Measurements from ENCODE around the gene CDS2. TPM values are rescaled to one million over a fixed set of nuclear protein-coding genes. Genes with fewer than 3 reads are reported as not detected.

The CDS2 gene
- total RNA-seq, 2 experiments from 2014 or later = 16.6 to 42.8 TPM

- no peaks in the 10 kb centered on the region for H3K79me2 ChIP-seq (ENCODE audit: insufficient read depth, low read depth, low read length)
- no TSS peak for BruUV-seq (replicated peaks)
- TF ChIP-seq, protein P1, sequence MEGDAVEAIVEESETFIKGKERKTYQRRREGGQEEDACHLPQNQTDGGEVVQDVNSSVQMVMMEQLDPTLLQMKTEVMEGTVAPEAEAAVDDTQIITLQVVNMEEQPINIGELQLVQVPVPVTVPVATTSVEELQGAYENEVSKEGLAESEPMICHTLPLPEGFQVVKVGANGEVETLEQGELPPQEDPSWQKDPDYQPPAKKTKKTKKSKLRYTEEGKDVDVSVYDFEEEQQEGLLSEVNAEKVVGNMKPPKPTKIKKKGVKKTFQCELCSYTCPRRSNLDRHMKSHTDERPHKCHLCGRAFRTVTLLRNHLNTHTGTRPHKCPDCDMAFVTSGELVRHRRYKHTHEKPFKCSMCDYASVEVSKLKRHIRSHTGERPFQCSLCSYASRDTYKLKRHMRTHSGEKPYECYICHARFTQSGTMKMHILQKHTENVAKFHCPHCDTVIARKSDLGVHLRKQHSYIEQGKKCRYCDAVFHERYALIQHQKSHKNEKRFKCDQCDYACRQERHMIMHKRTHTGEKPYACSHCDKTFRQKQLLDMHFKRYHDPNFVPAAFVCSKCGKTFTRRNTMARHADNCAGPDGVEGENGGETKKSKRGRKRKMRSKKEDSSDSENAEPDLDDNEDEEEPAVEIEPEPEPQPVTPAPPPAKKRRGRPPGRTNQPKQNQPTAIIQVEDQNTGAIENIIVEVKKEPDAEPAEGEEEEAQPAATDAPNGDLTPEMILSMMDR (conservative IDR thresholded peaks at IDR 0.05; ENCODE audit: low read length) = no peak
- TF ChIP-seq EZH2phosphoT487 (IDR thresholded peaks at IDR 0.05; ENCODE audit: borderline replicate concordance, low read depth, low read length) = no peak
- H3K27ac ChIP-seq (ENCODE audit: low read depth, low read length, poor library complexity, severe bottlenecking) = no peak overlapping the region
- ChIA-PET CTCF (ENCODE audit: unreplicated experiment) (interaction anchor here (1.4 kb wide), 1 partner anchor 12 kb away, joined by 4 read pairs; no protein-coding TSS in a partner anchor), POLR2A (interaction anchor here (0.6 kb wide), 1 partner anchor 448 kb away, joined by 6 read pairs; no protein-coding TSS in a partner anchor)
- H3K9me3 ChIP-seq (ENCODE audit: low read length) = no peaks in the 10 kb centered on the region
- H2AFZ ChIP-seq (ENCODE audit: low read length) = no peak overlapping the region
- no peak for DNase-seq (ENCODE audit: low spot score)
- H4K20me1 ChIP-seq (ENCODE audit: insufficient read depth, low read length) = no peaks in the 10 kb centered on the region
- H3K9me2 ChIP-seq (ENCODE audit: insufficient read depth, low read length) = no peaks in the 10 kb centered on the region
- H3K36me3 ChIP-seq (ENCODE audit: insufficient read depth, low read length) = peaks cover 59% of the 10 kb centered on the region; the same call in 1 of the 2 replicates
- intact Hi-C loops (cut with micrococcal nuclease; ENCODE audit: unreplicated experiment) = no loop called here
- H3K4me2 ChIP-seq (ENCODE audit: low read length) = no peak overlapping the region
- H3K4me1 ChIP-seq (ENCODE audit: insufficient read depth, low read length, poor library complexity, severe bottlenecking) = no peaks in the 10 kb centered on the region
- H3K4me3 ChIP-seq (ENCODE audit: low read depth, low read length, poor library complexity, severe bottlenecking) = no peak overlapping the region
Measured at GRCh38 chr20:5180933-5181332, 54.1 kb downstream of the CDS2 start.

- no peaks in the 10 kb centered on the region for H3K9me3 ChIP-seq (ENCODE audit: low read length)
- H3K4me1 ChIP-seq (ENCODE audit: insufficient read depth, low read length, poor library complexity, severe bottlenecking) = no peaks in the 10 kb centered on the region
- H3K79me2 ChIP-seq (ENCODE audit: insufficient read depth, low read depth, low read length) = no peaks in the 10 kb centered on the region
- intact Hi-C loops (cut with micrococcal nuclease; ENCODE audit: unreplicated experiment) = no loop called here
- H2AFZ ChIP-seq (ENCODE audit: low read length) = no peak overlapping the region
- H3K4me2 ChIP-seq (ENCODE audit: low read length) = no peak overlapping the region
- H3K4me3 ChIP-seq (ENCODE audit: low read depth, low read length, poor library complexity, severe bottlenecking) = no peak overlapping the region
- TF ChIP-seq EZH2phosphoT487 (IDR thresholded peaks at IDR 0.05; ENCODE audit: borderline replicate concordance, low read depth, low read length) = no peak
- TF ChIP-seq, protein P1 (conservative IDR thresholded peaks at IDR 0.05; ENCODE audit: low read length) = no peak
- ChIA-PET CTCF (ENCODE audit: unreplicated experiment) (no interaction called here), POLR2A (no interaction called here)
- peaks cover 55% of the 10 kb centered on the region; the same call in 1 of the 2 replicates for H3K36me3 ChIP-seq (ENCODE audit: insufficient read depth, low read length)
- H3K27ac ChIP-seq (ENCODE audit: low read depth, low read length, poor library complexity, severe bottlenecking) = no peak overlapping the region
- no peak for DNase-seq (ENCODE audit: low spot score)
- H3K9me2 ChIP-seq (ENCODE audit: insufficient read depth, low read length) = no peaks in the 10 kb centered on the region
- no TSS peak for BruUV-seq (replicated peaks)
- no peaks in the 10 kb centered on the region for H4K20me1 ChIP-seq (ENCODE audit: insufficient read depth, low read length)
Measured at GRCh38 chr20:5181492-5181891, 54.7 kb downstream of the CDS2 start.

DNA sequence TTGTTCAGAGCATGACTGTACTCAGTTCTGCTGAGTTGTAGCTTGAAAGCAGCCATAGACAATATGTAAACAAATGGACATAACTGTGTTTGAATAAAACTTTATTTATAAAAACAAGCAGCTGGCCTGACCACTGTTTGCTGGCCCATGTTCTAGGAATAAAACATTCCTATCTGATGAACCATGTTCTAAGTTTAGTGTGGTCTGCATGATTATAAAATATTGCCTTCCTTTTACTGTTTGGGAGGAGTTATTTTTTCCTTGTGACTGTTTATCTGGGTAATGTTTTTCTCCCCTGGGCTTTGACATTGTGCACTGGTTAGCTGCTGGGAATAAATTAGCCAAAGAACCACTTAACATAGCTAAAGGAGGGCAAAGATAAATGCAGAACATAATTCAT lies 55.1 kb downstream of the CDS2 start:
- Histone ChIP-seq H3K4me2 (ENCODE audit: low read length) (no peak overlapping the region), H3K9me2 (ENCODE audit: insufficient read depth, low read length) (no peaks in the 10 kb centered on the region), H3K36me3 (ENCODE audit: insufficient read depth, low read length) (peaks cover 51% of the 10 kb centered on the region; the same call in 1 of the 2 replicates), H3K27ac (ENCODE audit: low read depth, low read length, poor library complexity, severe bottlenecking) (no peak overlapping the region), H3K4me1 (ENCODE audit: insufficient read depth, low read length, poor library complexity, severe bottlenecking) (no peaks in the 10 kb centered on the region), H2AFZ (ENCODE audit: low read length) (no peak overlapping the region), H3K79me2 (ENCODE audit: insufficient read depth, low read depth, low read length) (no peaks in the 10 kb centered on the region), H3K9me3 (ENCODE audit: low read length) (no peaks in the 10 kb centered on the region), H4K20me1 (ENCODE audit: insufficient read depth, low read length) (no peaks in the 10 kb centered on the region), H3K4me3 (ENCODE audit: low read depth, low read length, poor library complexity, severe bottlenecking) (no peak overlapping the region)
- POLR2A ChIA-PET = interaction anchor here (1.2 kb wide), 1 partner anchor 16 kb away, joined by 4 read pairs; no protein-coding TSS in a partner anchor
- DNase-seq (ENCODE audit: low spot score) = no peak
- CTCF ChIA-PET (ENCODE audit: unreplicated experiment) = interaction anchor here (0.7 kb wide), 1 partner anchor 55 kb away, joined by 3 read pairs; the partner anchor contains the start of gene CDS2
- intact Hi-C loops (cut with micrococcal nuclease; ENCODE audit: unreplicated experiment) = no loop called here
- BruUV-seq (replicated peaks) = no TSS peak
- TF ChIP-seq, protein P1 (conservative IDR thresholded peaks at IDR 0.05; ENCODE audit: low read length) = no peak
- TF ChIP-seq EZH2phosphoT487 (IDR thresholded peaks at IDR 0.05; ENCODE audit: borderline replicate concordance, low read depth, low read length) = no peak

Data from OCI-LY7 (cell line).